HG03025 (cell line): ENCODE measurements around the gene MCCC2.
"Not testable (repeated sequence)": the region's sequence is repeated elsewhere in the genome, so short reads cannot be mapped to it uniquely, and the experiment has no call there.

ENCODE experiments used
- ATAC-seq: cut with Tn5 transposase; IDR thresholded peaks from one replicate; pipeline ENCODE4 v1.9.1; 2021; ENCODE audit warnings: mild to moderate bottlenecking, moderate library complexity; ENCODE audit not compliant: unreplicated experiment, low FRiP score

The MCCC2 gene

GRCh38 chr5:71652803-71653543 lies 65.8 kb downstream of the MCCC2 start:
- no peak for ATAC-seq

GRCh38 chr5:71658916-71659662 lies 71.9 kb downstream of the MCCC2 start:
- no peak for ATAC-seq

- ATAC-seq = no peak
These were observed 75.2 kb downstream of the MCCC2 start for GRCh38 chr5:71662381-71662780.

GRCh38 chr5:71663191-71663969 lies 76.2 kb downstream of the MCCC2 start:
- ATAC-seq = no peak

GRCh38 chr5:71664615-71665014 lies 77.5 kb downstream of the MCCC2 start:
- not testable (repeated sequence) for ATAC-seq

- ATAC-seq = no peak
These were observed 79.2 kb downstream of the MCCC2 start for GRCh38 chr5:71666321-71666720.

GRCh38 chr5:71677977-71678376 lies 90.8 kb downstream of the MCCC2 start:
- ATAC-seq = no peak

GRCh38 chr5:71679714-71680113 lies 92.6 kb downstream of the MCCC2 start:
- no peak for ATAC-seq

GRCh38 chr5:71680510-71680909 lies 93.4 kb downstream of the MCCC2 start:
- ATAC-seq = no peak

GRCh38 chr5:71681296-71681695 lies 94.2 kb downstream of the MCCC2 start:
- ATAC-seq = no peak

GRCh38 chr5:71684309-71684708 lies 97.2 kb downstream of the MCCC2 start:
- ATAC-seq = no peak

GRCh38 chr5:71693828-71694427 lies 106.8 kb downstream of the MCCC2 start:
- ATAC-seq = no peak

GRCh38 chr5:71695071-71695470 lies 107.9 kb downstream of the MCCC2 start:
- no peak for ATAC-seq

GRCh38 chr5:71695595-71695994 lies 108.5 kb downstream of the MCCC2 start:
- ATAC-seq = no peak

GRCh38 chr5:71697967-71698366 lies 110.8 kb downstream of the MCCC2 start:
- ATAC-seq = no peak

- ATAC-seq = no peak
These were observed 112.1 kb downstream of the MCCC2 start for GRCh38 chr5:71699233-71699632.

GRCh38 chr5:71699751-71700150 lies 112.6 kb downstream of the MCCC2 start:
- ATAC-seq = no peak

- ATAC-seq = no peak
These were observed 113.7 kb downstream of the MCCC2 start for GRCh38 chr5:71700803-71701202.

GRCh38 chr5:71701407-71701806 lies 114.3 kb downstream of the MCCC2 start:
- ATAC-seq = no peak

- ATAC-seq = no peak
These were observed 116.8 kb downstream of the MCCC2 start for GRCh38 chr5:71703941-71704340.

- ATAC-seq = no peak
These were observed 118.3 kb downstream of the MCCC2 start for GRCh38 chr5:71705421-71705820.
